ENCODE measurements around the gene ADRM1. TPM values are rescaled to one million over a fixed set of nuclear protein-coding genes. Genes with fewer than 3 reads are reported as not detected.

ADRM1 gene
- total RNA-seq, 1 donor from 2014 or later, result 87.2 TPM

- H3K27me3 Mint-ChIP-seq (ENCODE audit: low read depth), result no peaks in the 10 kb centered on the region
- no peaks in the 10 kb centered on the region for H3K9me3 Mint-ChIP-seq (ENCODE audit: low read depth)
- no peak for DNase-seq (ENCODE audit: low spot score)
- H3K36me3 Mint-ChIP-seq (ENCODE audit: low read depth), result peaks cover 27% of the 10 kb centered on the region
- H3K27ac Mint-ChIP-seq (ENCODE audit: unreplicated experiment), result peak overlapping the region; percentile 22
- TF ChIP-seq CTCF (IDR thresholded peaks at IDR 0.05), result no peak
- no peak overlapping the region for H3K4me3 Mint-ChIP-seq (ENCODE audit: unreplicated experiment)
- H3K4me1 Mint-ChIP-seq (ENCODE audit: low read depth), result no peaks in the 10 kb centered on the region
Observed at GRCh38 chr20:62284448-62284847, 18.3 kb upstream of the ADRM1 start.

GRCh38 chr20:62285151-62285550 lies 17.6 kb upstream of the ADRM1 start:
- H3K9me3 Mint-ChIP-seq (ENCODE audit: low read depth), result no peaks in the 10 kb centered on the region
- peaks cover 25% of the 10 kb centered on the region for H3K36me3 Mint-ChIP-seq (ENCODE audit: low read depth)
- DNase-seq (ENCODE audit: low spot score), result no peak
- no peaks in the 10 kb centered on the region for H3K27me3 Mint-ChIP-seq (ENCODE audit: low read depth)
- H3K27ac Mint-ChIP-seq (ENCODE audit: unreplicated experiment), result no peak overlapping the region
- H3K4me1 Mint-ChIP-seq (ENCODE audit: low read depth), result no peaks in the 10 kb centered on the region
- H3K4me3 Mint-ChIP-seq (ENCODE audit: unreplicated experiment), result no peak overlapping the region
- TF ChIP-seq CTCF (IDR thresholded peaks at IDR 0.05), result no peak

DNA sequence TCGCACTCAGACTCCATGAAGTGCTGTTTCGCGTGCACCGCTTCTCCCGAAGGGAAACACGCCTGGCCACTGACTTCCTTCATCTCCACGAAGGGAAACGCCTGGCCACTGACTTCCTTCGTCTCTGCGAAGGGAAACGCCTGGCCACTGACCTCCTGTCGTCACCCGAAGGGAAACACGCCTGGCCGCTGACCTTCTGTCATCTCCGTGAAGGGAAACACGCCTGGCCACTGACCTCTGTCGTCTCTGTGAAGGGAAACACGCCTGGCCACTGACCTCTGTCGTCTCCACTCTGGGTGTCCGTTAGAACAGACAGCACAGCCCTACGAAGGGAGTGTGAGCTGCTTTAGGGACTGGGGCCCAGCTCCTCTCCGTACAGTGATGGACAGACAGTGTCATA lies 17.1 kb upstream of the ADRM1 start:
- Mint-ChIP-seq H3K4me3 (ENCODE audit: unreplicated experiment) (no peak overlapping the region), H3K9me3 (ENCODE audit: low read depth) (no peaks in the 10 kb centered on the region), H3K4me1 (ENCODE audit: low read depth) (no peaks in the 10 kb centered on the region), H3K27me3 (ENCODE audit: low read depth) (no peaks in the 10 kb centered on the region), H3K27ac (ENCODE audit: unreplicated experiment) (no peak overlapping the region), H3K36me3 (ENCODE audit: low read depth) (peaks cover 25% of the 10 kb centered on the region)
- TF ChIP-seq CTCF (IDR thresholded peaks at IDR 0.05), result no peak
- DNase-seq (ENCODE audit: low spot score), result no peak

- no peak for TF ChIP-seq CTCF (IDR thresholded peaks at IDR 0.05)
- no peaks in the 10 kb centered on the region for H3K9me3 Mint-ChIP-seq (ENCODE audit: low read depth)
- no peaks in the 10 kb centered on the region for H3K27me3 Mint-ChIP-seq (ENCODE audit: low read depth)
- DNase-seq (ENCODE audit: low spot score), result no peak
- no peaks in the 10 kb centered on the region for H3K4me1 Mint-ChIP-seq (ENCODE audit: low read depth)
- peaks cover 23% of the 10 kb centered on the region for H3K36me3 Mint-ChIP-seq (ENCODE audit: low read depth)
- no peak overlapping the region for H3K4me3 Mint-ChIP-seq (ENCODE audit: unreplicated experiment)
- no peak overlapping the region for H3K27ac Mint-ChIP-seq (ENCODE audit: unreplicated experiment)
Observed at GRCh38 chr20:62286493-62287064, 16.2 kb upstream of the ADRM1 start.

- no peaks in the 10 kb centered on the region for H3K4me1 Mint-ChIP-seq (ENCODE audit: low read depth)
- no peak for DNase-seq (ENCODE audit: low spot score)
- H3K4me3 Mint-ChIP-seq (ENCODE audit: unreplicated experiment), result no peak overlapping the region
- no peaks in the 10 kb centered on the region for H3K9me3 Mint-ChIP-seq (ENCODE audit: low read depth)
- H3K27ac Mint-ChIP-seq (ENCODE audit: unreplicated experiment), result no peak overlapping the region
- no peaks in the 10 kb centered on the region for H3K27me3 Mint-ChIP-seq (ENCODE audit: low read depth)
- peaks cover 19% of the 10 kb centered on the region for H3K36me3 Mint-ChIP-seq (ENCODE audit: low read depth)
- no peak for TF ChIP-seq CTCF (IDR thresholded peaks at IDR 0.05)
Observed at GRCh38 chr20:62287129-62287528, 15.7 kb upstream of the ADRM1 start.

Data from chondrocyte (in vitro differentiated cells).